GM12878 (cell line): Measurements from ENCODE around the gene CDKN2B-AS1. TPM values are rescaled to one million over a fixed set of nuclear protein-coding genes. Genes with fewer than 3 reads are reported as not detected.

Experiments used
- BACH1 ChIP-seq: fragments of 450-650 bp; IDR thresholded peaks from 2 replicates; pipeline ENCODE4 v1.6.1; 2017; ENCODE audit warnings: mild to moderate bottlenecking, borderline replicate concordance
- BHLHE40 ChIP-seq, 2 experiments: fragments of 450-650 bp in 1 of 2; IDR thresholded peaks; 2 replicates each; pipeline ENCODE4 v1.6.1; 2011 to 2017; ENCODE audit warnings: low read depth in 2 of 2, borderline replicate concordance in 1 of 2, improper control_type of control experiment in 1 of 2, low read length in 1 of 2, mild to moderate bottlenecking in 1 of 2
- CEBPB ChIP-seq, 2 experiments: fragments of 150-350 bp in 1 of 2; IDR thresholded peaks; 2 replicates each; pipeline ENCODE4 v1.6.1; 2012 to 2014; ENCODE audit warnings: low read depth in 2 of 2, low read length in 2 of 2, borderline replicate concordance in 1 of 2, inconsistent platforms in 1 of 2
- CHD2 ChIP-seq: IDR thresholded peaks from 2 replicates; pipeline ENCODE4 v1.6.1; 2011; ENCODE audit warnings: low read depth, low read length, improper control_type of control experiment, borderline replicate concordance
- FOS ChIP-seq: IDR thresholded peaks from 3 replicates; pipeline ENCODE4 v1.6.1; 2011; ENCODE audit warnings: borderline replicate concordance; ENCODE audit not compliant: insufficient read length; ENCODE audit errors: extremely low read depth
- GATAD2B ChIP-seq: fragments of 450-650 bp; conservative IDR thresholded peaks from 2 replicates; pipeline ENCODE4 v1.6.1; 2017; ENCODE audit warnings: low read depth, mild to moderate bottlenecking, moderate library complexity
- HDGF ChIP-seq: fragments of 450-650 bp; IDR thresholded peaks from 2 replicates; pipeline ENCODE4 v1.6.1; 2016; ENCODE audit warnings: antibody characterized with exemption
- MTA2 ChIP-seq: fragments of 450-650 bp; IDR thresholded peaks from 2 replicates; pipeline ENCODE4 v1.6.1; 2016; ENCODE audit warnings: low read depth, mild to moderate bottlenecking, moderate library complexity
- NFIC ChIP-seq: IDR thresholded peaks from 2 replicates; pipeline ENCODE4 v1.6.1; 2012; ENCODE audit warnings: low read depth, mild to moderate bottlenecking, inconsistent platforms, low read length, moderate library complexity
- PAX5 ChIP-seq: IDR thresholded peaks from 2 replicates; pipeline ENCODE4 v1.6.1; 2011; ENCODE audit warnings: low read depth, low read length, borderline replicate concordance
- PAX8 ChIP-seq: fragments of 450-650 bp; IDR thresholded peaks from 2 replicates; pipeline ENCODE4 v1.6.1; 2017; ENCODE audit warnings: mild to moderate bottlenecking, moderate library complexity
- RBBP5 ChIP-seq: fragments of 200-600 bp; sonication (generic); conservative IDR thresholded peaks from 2 replicates; pipeline ENCODE4 v1.6.1; 2016
- SIX5 ChIP-seq: IDR thresholded peaks from 2 replicates; pipeline ENCODE4 v1.6.1; 2011; ENCODE audit warnings: mild to moderate bottlenecking, low read depth, low read length, moderate library complexity; ENCODE audit not compliant: severe bottlenecking
- SMAD1 ChIP-seq: fragments of 450-650 bp; IDR thresholded peaks from 2 replicates; pipeline ENCODE4 v1.6.1; 2018; ENCODE audit warnings: mild to moderate bottlenecking, low read depth; ENCODE audit not compliant: partially characterized antibody
- SMAD5 ChIP-seq: IDR thresholded peaks from 2 replicates; pipeline ENCODE4 v1.6.1; 2016; ENCODE audit warnings: antibody characterized with exemption, low read depth
- WRNIP1 ChIP-seq: IDR thresholded peaks from 2 replicates; pipeline ENCODE4 v1.6.1; 2011; ENCODE audit warnings: low read depth, low read length, improper control_type of control experiment, borderline replicate concordance
- ZSCAN29 ChIP-seq: fragments of 450-650 bp; IDR thresholded peaks from 2 replicates; pipeline ENCODE4 v1.6.1; 2017; ENCODE audit warnings: mild to moderate bottlenecking, moderate library complexity
- polyA plus RNA-seq, 11 experiments: library from polyadenylated mRNA; depleted of rRNA in 4 of 11; unstranded in 6 of 11; stranded (reverse) in 5 of 11; fragments of >200 nt; fragmentation: Nextera tagmentation in 4 of 11; fragmentation: Illumina TruSeq in 1 of 11; extraction: Ambion mirVana in 4 of 11; extraction: Trizol in 1 of 11; gene quantifications; 1 replicate in 1 of 11; 2 replicates in 10 of 11; pipeline versions ENCODE4 v1.2.1 to v1.2.3, GENCODE V29; 2011 to 2016; ENCODE audit warnings: inconsistent platforms in 2 of 11, missing spikeins in 2 of 11, low read depth in 1 of 11
- total RNA-seq, 4 experiments: library from RNA; depleted of rRNA in 3 of 4; stranded (reverse); fragments of >200 nt in 3 of 4; fragmentation: Illumina TruSeq in 1 of 4; extraction: Trizol in 1 of 4; gene quantifications; 2 replicates each; pipeline versions ENCODE4 v1.2.1 to v1.2.3, GENCODE V29; 2013 to 2021
- TF ChIP-seq, protein P1 (sequence below): IDR thresholded peaks from 2 replicates; pipeline ENCODE4 v1.6.1; 2012; ENCODE audit warnings: mild to moderate bottlenecking, low read depth, low read length
- TF ChIP-seq, protein P2 (sequence below): fragments of 450-650 bp; IDR thresholded peaks from 2 replicates; pipeline ENCODE4 v1.6.1; 2016; ENCODE audit warnings: mild to moderate bottlenecking
- TF ChIP-seq, protein P3 (sequence below): fragments of 450-650 bp; IDR thresholded peaks from 2 replicates; pipeline ENCODE4 v1.6.1; 2016; ENCODE audit warnings: mild to moderate bottlenecking
- TF ChIP-seq, protein P4 (sequence below): fragments of 450-650 bp; IDR thresholded peaks from 2 replicates; pipeline ENCODE4 v1.6.1; 2017; ENCODE audit warnings: mild to moderate bottlenecking, moderate library complexity

Gene CDKN2B-AS1
- total and polyA plus RNA-seq, 10 of the 15 experiments (the other 5 are each of a cell fraction or from before 2014, with no cell fraction given): 0.22 to 2.2 (median 1.0) TPM; not detected in 1

DNA sequence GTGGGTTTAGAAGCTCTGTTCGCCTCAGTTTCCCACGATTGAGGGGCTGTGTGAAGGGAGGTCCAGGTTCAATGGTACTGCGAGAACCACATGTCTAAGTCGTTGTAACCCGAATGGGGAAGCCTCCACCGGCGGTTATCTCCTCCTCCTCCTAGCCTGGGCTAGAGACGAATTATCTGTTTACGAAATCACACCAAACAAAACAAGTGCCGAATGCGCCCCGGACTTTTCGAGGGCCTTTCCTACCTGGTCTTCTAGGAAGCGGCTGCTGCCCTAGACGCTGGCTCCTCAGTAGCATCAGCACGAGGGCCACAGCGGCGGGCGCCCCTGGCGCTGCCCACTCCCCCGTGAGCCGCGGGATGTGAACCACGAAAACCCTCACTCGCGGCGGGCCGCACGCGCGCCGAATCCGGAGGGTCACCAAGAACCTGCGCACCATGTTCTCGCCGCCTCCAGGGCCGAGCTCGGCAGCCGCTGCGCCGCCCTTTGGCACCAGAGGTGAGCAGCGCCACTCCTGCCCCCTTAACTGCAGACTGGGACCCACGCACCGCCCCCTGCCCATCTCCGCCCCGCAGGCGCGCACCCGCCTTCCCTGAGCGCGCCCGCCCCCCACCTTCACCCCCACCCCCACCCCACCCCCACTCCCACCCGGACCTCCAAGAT, 567 bp upstream of the CDKN2B-AS1 start, which contains the start of gene CDKN2A (continued):
- TF ChIP-seq, protein P1, sequence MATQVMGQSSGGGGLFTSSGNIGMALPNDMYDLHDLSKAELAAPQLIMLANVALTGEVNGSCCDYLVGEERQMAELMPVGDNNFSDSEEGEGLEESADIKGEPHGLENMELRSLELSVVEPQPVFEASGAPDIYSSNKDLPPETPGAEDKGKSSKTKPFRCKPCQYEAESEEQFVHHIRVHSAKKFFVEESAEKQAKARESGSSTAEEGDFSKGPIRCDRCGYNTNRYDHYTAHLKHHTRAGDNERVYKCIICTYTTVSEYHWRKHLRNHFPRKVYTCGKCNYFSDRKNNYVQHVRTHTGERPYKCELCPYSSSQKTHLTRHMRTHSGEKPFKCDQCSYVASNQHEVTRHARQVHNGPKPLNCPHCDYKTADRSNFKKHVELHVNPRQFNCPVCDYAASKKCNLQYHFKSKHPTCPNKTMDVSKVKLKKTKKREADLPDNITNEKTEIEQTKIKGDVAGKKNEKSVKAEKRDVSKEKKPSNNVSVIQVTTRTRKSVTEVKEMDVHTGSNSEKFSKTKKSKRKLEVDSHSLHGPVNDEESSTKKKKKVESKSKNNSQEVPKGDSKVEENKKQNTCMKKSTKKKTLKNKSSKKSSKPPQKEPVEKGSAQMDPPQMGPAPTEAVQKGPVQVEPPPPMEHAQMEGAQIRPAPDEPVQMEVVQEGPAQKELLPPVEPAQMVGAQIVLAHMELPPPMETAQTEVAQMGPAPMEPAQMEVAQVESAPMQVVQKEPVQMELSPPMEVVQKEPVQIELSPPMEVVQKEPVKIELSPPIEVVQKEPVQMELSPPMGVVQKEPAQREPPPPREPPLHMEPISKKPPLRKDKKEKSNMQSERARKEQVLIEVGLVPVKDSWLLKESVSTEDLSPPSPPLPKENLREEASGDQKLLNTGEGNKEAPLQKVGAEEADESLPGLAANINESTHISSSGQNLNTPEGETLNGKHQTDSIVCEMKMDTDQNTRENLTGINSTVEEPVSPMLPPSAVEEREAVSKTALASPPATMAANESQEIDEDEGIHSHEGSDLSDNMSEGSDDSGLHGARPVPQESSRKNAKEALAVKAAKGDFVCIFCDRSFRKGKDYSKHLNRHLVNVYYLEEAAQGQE: no peak
- no peak for TF ChIP-seq SMAD5
- no peak for TF ChIP-seq FOS
- no peak for TF ChIP-seq SIX5
- no peak for TF ChIP-seq NFIC
- TF ChIP-seq MTA2: no peak
- peak; percentile 75 for TF ChIP-seq BACH1
- TF ChIP-seq ZSCAN29: no peak
- TF ChIP-seq CEBPB (IDR thresholded peaks at IDR 0.05; ENCODE audit: borderline replicate concordance in 1 of 2, low read depth in 2 of 2, low read length in 2 of 2): no peak
- TF ChIP-seq, protein P2, sequence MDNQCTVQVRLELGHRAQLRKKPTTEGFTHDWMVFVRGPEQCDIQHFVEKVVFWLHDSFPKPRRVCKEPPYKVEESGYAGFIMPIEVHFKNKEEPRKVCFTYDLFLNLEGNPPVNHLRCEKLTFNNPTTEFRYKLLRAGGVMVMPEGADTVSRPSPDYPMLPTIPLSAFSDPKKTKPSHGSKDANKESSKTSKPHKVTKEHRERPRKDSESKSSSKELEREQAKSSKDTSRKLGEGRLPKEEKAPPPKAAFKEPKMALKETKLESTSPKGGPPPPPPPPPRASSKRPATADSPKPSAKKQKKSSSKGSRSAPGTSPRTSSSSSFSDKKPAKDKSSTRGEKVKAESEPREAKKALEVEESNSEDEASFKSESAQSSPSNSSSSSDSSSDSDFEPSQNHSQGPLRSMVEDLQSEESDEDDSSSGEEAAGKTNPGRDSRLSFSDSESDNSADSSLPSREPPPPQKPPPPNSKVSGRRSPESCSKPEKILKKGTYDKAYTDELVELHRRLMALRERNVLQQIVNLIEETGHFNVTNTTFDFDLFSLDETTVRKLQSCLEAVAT: no peak
- TF ChIP-seq, protein P3, sequence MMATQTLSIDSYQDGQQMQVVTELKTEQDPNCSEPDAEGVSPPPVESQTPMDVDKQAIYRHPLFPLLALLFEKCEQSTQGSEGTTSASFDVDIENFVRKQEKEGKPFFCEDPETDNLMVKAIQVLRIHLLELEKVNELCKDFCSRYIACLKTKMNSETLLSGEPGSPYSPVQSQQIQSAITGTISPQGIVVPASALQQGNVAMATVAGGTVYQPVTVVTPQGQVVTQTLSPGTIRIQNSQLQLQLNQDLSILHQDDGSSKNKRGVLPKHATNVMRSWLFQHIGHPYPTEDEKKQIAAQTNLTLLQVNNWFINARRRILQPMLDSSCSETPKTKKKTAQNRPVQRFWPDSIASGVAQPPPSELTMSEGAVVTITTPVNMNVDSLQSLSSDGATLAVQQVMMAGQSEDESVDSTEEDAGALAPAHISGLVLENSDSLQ: no peak
- TF ChIP-seq SMAD1: no peak
- TF ChIP-seq HDGF: no peak
- no peak for TF ChIP-seq CHD2
- no peak for TF ChIP-seq PAX5
- TF ChIP-seq WRNIP1: no peak
- TF ChIP-seq RBBP5: no peak
- 0 out of 2 replicates have a peak, but pooled peaks have one; percentile 39 for TF ChIP-seq GATAD2B
- TF ChIP-seq PAX8: no peak
- TF ChIP-seq BHLHE40 (IDR thresholded peaks at IDR 0.05; ENCODE audit: borderline replicate concordance in 1 of 2, low read depth in 2 of 2, low read length in 1 of 2): peak; percentile 21 to 61; a peak in 1 of 4 replicates
- TF ChIP-seq, protein P4, sequence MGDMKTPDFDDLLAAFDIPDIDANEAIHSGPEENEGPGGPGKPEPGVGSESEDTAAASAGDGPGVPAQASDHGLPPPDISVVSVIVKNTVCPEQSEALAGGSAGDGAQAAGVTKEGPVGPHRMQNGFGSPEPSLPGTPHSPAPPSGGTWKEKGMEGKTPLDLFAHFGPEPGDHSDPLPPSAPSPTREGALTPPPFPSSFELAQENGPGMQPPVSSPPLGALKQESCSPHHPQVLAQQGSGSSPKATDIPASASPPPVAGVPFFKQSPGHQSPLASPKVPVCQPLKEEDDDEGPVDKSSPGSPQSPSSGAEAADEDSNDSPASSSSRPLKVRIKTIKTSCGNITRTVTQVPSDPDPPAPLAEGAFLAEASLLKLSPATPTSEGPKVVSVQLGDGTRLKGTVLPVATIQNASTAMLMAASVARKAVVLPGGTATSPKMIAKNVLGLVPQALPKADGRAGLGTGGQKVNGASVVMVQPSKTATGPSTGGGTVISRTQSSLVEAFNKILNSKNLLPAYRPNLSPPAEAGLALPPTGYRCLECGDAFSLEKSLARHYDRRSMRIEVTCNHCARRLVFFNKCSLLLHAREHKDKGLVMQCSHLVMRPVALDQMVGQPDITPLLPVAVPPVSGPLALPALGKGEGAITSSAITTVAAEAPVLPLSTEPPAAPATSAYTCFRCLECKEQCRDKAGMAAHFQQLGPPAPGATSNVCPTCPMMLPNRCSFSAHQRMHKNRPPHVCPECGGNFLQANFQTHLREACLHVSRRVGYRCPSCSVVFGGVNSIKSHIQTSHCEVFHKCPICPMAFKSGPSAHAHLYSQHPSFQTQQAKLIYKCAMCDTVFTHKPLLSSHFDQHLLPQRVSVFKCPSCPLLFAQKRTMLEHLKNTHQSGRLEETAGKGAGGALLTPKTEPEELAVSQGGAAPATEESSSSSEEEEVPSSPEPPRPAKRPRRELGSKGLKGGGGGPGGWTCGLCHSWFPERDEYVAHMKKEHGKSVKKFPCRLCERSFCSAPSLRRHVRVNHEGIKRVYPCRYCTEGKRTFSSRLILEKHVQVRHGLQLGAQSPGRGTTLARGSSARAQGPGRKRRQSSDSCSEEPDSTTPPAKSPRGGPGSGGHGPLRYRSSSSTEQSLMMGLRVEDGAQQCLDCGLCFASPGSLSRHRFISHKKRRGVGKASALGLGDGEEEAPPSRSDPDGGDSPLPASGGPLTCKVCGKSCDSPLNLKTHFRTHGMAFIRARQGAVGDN: peak; percentile 33; the same call in 1 of the 2 replicates
